OCI-LY7 (cell line): ENCODE data around the gene HOTAIR. TPM values are rescaled to one million over a fixed set of nuclear protein-coding genes. Genes with fewer than 3 reads are reported as not detected.

ENCODE experiments used
- BruUV-seq: library from RNA; stranded (reverse); fragments of 400-500 nt; replicated peaks from 2 replicates; lab custom pipeline; 2021; lab: Mats Ljungman, UMichigan
- CTCF ChIA-PET: fragments of 300-600 bp; sonication (Branson Sonifier 250); formaldehyde crosslinking; loops from one replicate; lab custom pipeline; 2022; ENCODE audit warnings: antibody characterized with exemption; ENCODE audit not compliant: unreplicated experiment; lab: Charles Lee
- POLR2A ChIA-PET: fragments of 300-600 bp; sonication (Branson Sonifier 250); formaldehyde crosslinking; loops from one replicate; lab custom pipeline; 2022; ENCODE audit warnings: antibody characterized with exemption; lab: Charles Lee
- DNase-seq: peaks from one replicate; pipeline ENCODE4 v3.0.0-alpha.2; 2015; ENCODE audit warnings: low spot score
- H2AFZ ChIP-seq: fragments of 200-600 bp; sonication (generic), shearing (Covaris generic); 2 replicates; pipeline ENCODE4 v1.6.1; 2014; ENCODE audit warnings: mild to moderate bottlenecking, antibody characterized with exemption, low read length, moderate library complexity
- H3K27ac ChIP-seq: fragments of 200-600 bp; sonication (generic); 2 replicates; pipeline ENCODE4 v1.5.1; 2014; ENCODE audit warnings: mixed run types, low read depth, mild to moderate bottlenecking, moderate library complexity, low read length, inconsistent platforms; ENCODE audit not compliant: poor library complexity, severe bottlenecking
- H3K36me3 ChIP-seq: fragments of 200-600 bp; sonication (generic); 2 replicates; pipeline ENCODE4 v1.6.1; 2014; ENCODE audit warnings: mild to moderate bottlenecking, antibody characterized with exemption, low read length, moderate library complexity, mixed read lengths; ENCODE audit not compliant: insufficient read depth
- H3K4me1 ChIP-seq: fragments of 200-600 bp; sonication (generic); 2 replicates; pipeline ENCODE4 v1.5.1; 2014; ENCODE audit warnings: mild to moderate bottlenecking, low read length; ENCODE audit not compliant: insufficient read depth, poor library complexity, severe bottlenecking
- H3K4me2 ChIP-seq: fragments of 200-600 bp; sonication (generic); 2 replicates; pipeline ENCODE4 v1.6.1; 2014; ENCODE audit warnings: mild to moderate bottlenecking, low read length
- H3K4me3 ChIP-seq: fragments of 200-600 bp; sonication (generic); 2 replicates; pipeline ENCODE4 v1.5.1; 2014; ENCODE audit warnings: mild to moderate bottlenecking, low read depth, low read length; ENCODE audit not compliant: poor library complexity, severe bottlenecking
- H3K79me2 ChIP-seq: fragments of 200-600 bp; sonication (generic); 2 replicates; pipeline ENCODE4 v1.6.1; 2016; ENCODE audit warnings: low read depth, mild to moderate bottlenecking, low read length, moderate library complexity, mixed read lengths; ENCODE audit not compliant: insufficient read depth
- H3K9me2 ChIP-seq: fragments of 200-600 bp; sonication (generic); 2 replicates; pipeline ENCODE4 v1.6.1; 2016; ENCODE audit warnings: mild to moderate bottlenecking, low read length, mixed read lengths; ENCODE audit not compliant: insufficient read depth
- H3K9me3 ChIP-seq: fragments of 200-600 bp; sonication (generic); 2 replicates; pipeline ENCODE4 v1.6.1; 2014; ENCODE audit warnings: mild to moderate bottlenecking, mixed run types, low read length, mixed read lengths
- H4K20me1 ChIP-seq: fragments of 200-600 bp; sonication (generic); 2 replicates; pipeline ENCODE4 v1.6.1; 2014; ENCODE audit warnings: mild to moderate bottlenecking, antibody characterized with exemption, low read length, moderate library complexity, mixed read lengths; ENCODE audit not compliant: insufficient read depth
- EZH2phosphoT487 ChIP-seq: fragments of 200-600 bp; sonication (generic); IDR thresholded peaks from 2 replicates; pipeline ENCODE4 v1.6.1; 2018; ENCODE audit warnings: low read depth, borderline replicate concordance, mild to moderate bottlenecking, mixed run types, antibody characterized with exemption, low read length, moderate library complexity, mixed read lengths
- intact Hi-C: fragments of 100-400 bp; cut with micrococcal nuclease; formaldehyde crosslinking; loops from one replicate; pipeline ENCODE4 v1.10.0; 2022; ENCODE audit not compliant: unreplicated experiment
- total RNA-seq, 2 experiments: library from RNA; depleted of rRNA in 1 of 2; stranded (reverse); fragments of >200 nt in 1 of 2; shearing (Covaris generic) in 1 of 2; gene quantifications; 2 replicates each; pipeline ENCODE4 v1.2.3, GENCODE V29; 2014 to 2022
- TF ChIP-seq, protein P1 (sequence below): fragments of 200-600 bp; sonication (generic); conservative IDR thresholded peaks from 2 replicates; pipeline ENCODE4 v1.5.1; 2014; ENCODE audit warnings: mild to moderate bottlenecking, antibody characterized with exemption, low read length, moderate library complexity, mixed read lengths

The HOTAIR gene
- total RNA-seq, 2 experiments from 2014 or later: 0.88 to 5.3 TPM

DNA sequence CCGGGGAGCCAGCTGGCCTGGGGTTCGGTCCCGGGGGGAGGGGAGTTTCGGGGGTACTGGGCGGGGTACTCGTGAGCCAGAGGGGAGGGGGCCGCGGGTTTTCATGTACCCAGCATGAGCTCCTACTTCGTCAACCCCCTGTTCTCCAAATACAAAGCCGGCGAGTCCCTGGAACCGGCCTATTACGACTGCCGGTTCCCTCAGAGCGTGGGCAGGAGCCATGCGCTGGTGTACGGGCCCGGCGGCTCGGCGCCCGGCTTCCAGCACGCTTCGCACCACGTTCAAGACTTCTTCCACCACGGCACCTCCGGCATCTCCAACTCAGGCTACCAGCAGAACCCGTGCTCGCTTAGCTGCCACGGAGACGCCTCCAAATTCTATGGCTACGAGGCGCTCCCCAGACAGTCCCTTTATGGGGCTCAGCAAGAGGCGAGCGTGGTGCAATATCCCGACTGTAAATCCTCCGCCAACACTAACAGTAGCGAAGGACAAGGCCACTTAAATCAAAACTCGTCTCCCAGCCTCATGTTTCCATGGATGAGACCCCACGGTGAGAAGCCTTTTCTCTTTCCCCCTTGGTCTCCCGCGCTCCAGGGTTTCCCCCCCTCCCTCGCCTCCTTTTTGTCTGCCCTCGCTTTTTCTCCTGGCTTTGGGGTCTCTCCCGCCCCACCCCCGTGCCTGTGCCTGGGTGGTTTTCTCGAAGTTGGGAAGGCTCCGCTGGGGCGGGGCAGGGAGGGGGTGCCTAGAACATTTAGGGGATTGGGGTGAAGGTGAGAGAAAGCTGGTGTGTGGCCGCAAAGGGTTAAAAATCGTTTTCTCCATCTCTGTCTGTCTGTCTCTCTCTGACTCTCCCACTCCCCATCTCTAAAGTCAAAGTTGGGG lies 34.7 kb upstream of the HOTAIR start:
- POLR2A ChIA-PET: interaction anchor here (0.7 kb wide), 1 partner anchor 8 kb away, joined by 3 read pairs; no protein-coding TSS in a partner anchor
- no peak for DNase-seq
- H4K20me1 ChIP-seq: no peaks in the 10 kb centered on the region
- CTCF ChIA-PET: no interaction called here
- no peaks in the 10 kb centered on the region for H3K36me3 ChIP-seq
- no TSS peak for BruUV-seq
- H3K4me2 ChIP-seq: no peak overlapping the region
- TF ChIP-seq EZH2phosphoT487: no peak
- TF ChIP-seq, protein P1, sequence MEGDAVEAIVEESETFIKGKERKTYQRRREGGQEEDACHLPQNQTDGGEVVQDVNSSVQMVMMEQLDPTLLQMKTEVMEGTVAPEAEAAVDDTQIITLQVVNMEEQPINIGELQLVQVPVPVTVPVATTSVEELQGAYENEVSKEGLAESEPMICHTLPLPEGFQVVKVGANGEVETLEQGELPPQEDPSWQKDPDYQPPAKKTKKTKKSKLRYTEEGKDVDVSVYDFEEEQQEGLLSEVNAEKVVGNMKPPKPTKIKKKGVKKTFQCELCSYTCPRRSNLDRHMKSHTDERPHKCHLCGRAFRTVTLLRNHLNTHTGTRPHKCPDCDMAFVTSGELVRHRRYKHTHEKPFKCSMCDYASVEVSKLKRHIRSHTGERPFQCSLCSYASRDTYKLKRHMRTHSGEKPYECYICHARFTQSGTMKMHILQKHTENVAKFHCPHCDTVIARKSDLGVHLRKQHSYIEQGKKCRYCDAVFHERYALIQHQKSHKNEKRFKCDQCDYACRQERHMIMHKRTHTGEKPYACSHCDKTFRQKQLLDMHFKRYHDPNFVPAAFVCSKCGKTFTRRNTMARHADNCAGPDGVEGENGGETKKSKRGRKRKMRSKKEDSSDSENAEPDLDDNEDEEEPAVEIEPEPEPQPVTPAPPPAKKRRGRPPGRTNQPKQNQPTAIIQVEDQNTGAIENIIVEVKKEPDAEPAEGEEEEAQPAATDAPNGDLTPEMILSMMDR: no peak
- no peaks in the 10 kb centered on the region for H3K9me2 ChIP-seq
- intact Hi-C loops: loop anchor here (10.0 kb wide), 1 partner anchor 345 kb away; no protein-coding TSS in a partner anchor
- H3K79me2 ChIP-seq: no peaks in the 10 kb centered on the region
- H3K4me1 ChIP-seq: peaks cover 34% of the 10 kb centered on the region
- no peak overlapping the region for H3K4me3 ChIP-seq
- H3K27ac ChIP-seq: no peak overlapping the region
- no peaks in the 10 kb centered on the region for H3K9me3 ChIP-seq
- H2AFZ ChIP-seq: no peak overlapping the region

DNA sequence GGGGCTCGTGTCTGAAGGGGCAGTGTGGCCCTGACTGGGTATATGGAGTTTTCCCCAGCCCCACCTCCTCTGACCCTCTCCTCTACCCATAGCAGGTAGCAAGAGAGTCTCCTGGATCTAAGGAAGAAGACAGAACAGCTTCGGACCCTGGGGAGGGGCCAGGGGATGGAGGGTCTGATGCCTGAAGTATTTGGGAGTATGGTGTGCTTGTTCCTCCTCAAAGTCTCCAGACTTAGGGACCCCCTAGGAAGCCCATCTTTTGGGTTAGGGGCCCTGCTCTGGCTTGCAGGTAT lies 33.5 kb upstream of the HOTAIR start:
- no peaks in the 10 kb centered on the region for H3K9me2 ChIP-seq
- H3K4me3 ChIP-seq: no peak overlapping the region
- ChIA-PET CTCF (interaction anchor here (0.6 kb wide), 1 partner anchor 255 kb away, joined by 3 read pairs; no protein-coding TSS in a partner anchor), POLR2A (interaction anchor here (1.4 to 1.6 kb wide), 2 partner anchors 9 to 45 kb away, joined by 4 read pairs; partner anchors contain the start of gene HOXC4)
- H3K4me2 ChIP-seq: no peak overlapping the region
- no peaks in the 10 kb centered on the region for H3K36me3 ChIP-seq
- BruUV-seq: no TSS peak
- H3K9me3 ChIP-seq: no peaks in the 10 kb centered on the region
- H3K27ac ChIP-seq: no peak overlapping the region
- H2AFZ ChIP-seq: no peak overlapping the region
- DNase-seq: no peak
- intact Hi-C loops: no loop called here
- peaks cover 38% of the 10 kb centered on the region for H3K4me1 ChIP-seq
- H3K79me2 ChIP-seq: no peaks in the 10 kb centered on the region
- no peaks in the 10 kb centered on the region for H4K20me1 ChIP-seq
- TF ChIP-seq, protein P1: no peak
- TF ChIP-seq EZH2phosphoT487: no peak
